Measurements from ENCODE around the gene NOP56. TPM values are rescaled to one million over a fixed set of nuclear protein-coding genes. Genes with fewer than 3 reads are reported as not detected.

NOP56 gene, protein sequence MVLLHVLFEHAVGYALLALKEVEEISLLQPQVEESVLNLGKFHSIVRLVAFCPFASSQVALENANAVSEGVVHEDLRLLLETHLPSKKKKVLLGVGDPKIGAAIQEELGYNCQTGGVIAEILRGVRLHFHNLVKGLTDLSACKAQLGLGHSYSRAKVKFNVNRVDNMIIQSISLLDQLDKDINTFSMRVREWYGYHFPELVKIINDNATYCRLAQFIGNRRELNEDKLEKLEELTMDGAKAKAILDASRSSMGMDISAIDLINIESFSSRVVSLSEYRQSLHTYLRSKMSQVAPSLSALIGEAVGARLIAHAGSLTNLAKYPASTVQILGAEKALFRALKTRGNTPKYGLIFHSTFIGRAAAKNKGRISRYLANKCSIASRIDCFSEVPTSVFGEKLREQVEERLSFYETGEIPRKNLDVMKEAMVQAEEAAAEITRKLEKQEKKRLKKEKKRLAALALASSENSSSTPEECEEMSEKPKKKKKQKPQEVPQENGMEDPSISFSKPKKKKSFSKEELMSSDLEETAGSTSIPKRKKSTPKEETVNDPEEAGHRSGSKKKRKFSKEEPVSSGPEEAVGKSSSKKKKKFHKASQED
- total RNA-seq = 151 and 166 TPM in 2 replicates

DNA sequence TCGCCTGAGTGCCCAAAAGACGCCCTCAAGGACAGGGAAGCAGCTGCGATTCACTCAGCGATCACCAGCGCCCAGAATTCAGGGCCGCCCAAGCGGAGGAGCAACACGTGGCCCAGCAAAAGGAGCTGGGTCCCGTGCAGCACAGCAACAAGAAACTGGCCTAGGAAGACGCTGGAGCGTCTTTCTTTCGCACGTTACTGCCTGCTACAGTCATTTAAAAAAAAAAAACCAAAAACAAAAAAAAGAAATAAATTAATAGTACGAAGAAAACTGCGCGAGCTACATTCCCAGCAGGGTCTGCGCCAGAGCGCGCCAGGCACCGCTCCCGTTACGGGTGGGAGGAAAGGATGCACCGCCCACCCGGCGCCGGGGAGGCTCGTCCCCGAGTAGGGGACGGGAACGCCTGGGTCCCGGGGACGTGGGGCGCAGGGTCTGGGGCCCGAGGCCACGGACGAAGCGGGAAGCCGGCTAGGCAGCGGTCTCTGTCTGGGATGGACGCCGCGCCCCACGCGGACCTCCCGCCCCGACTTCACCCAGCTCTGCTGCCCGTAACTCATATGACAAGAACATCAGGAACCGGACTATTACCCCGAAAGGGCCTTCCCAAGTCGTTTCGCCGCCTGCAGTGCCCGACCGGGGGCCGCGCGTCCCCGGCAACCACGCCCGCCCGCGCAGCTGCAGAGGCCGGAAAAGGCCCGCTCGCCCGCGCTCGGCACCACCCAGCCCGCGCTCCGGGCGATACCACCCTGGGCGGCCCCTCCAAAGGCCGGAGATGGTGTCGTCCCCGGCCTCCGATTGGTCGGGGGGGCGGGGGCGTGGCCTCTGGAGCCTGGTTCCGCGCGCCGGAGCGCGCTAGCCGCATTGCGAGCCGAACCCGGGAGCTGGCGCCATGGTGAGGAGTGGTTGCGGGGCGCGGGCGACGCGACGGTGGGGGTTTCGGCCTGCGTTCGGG lies at the start of gene NOP56:
Gene NOP56 (plus strand): TSS at position 861 of the 952 bp plus-strand sequence. CDS start 29 bp downstream, at position 890.

GRCh38 chr20:2663887-2664719 lies 11.7 kb downstream of the NOP56 start, which contains the start of gene IDH3B:
TSS of gene IDH3B (minus strand) at chr20:2664216. CDS start at chr20:2664188, 28 bp downstream.

GRCh38 chr20:2692036-2692885 lies 39.8 kb downstream of the NOP56 start, which contains the start of gene EBF4:
TSS of gene EBF4 (plus strand) at chr20:2692780. CDS start at chr20:2693646, 866 bp downstream.

Small RNA genes within 50 kb of the gene (small RNA-seq; reads per million reads assigned to genes)
- gene SNORA51 = not detected
- gene SNORD110 = not detected
- gene SNORD56 = not detected
- not detected for gene SNORD57
- not detected for gene SNORD86

Other genes starting within 250 kb of the NOP56 start
- 243 and 259 TPM in 2 replicates for gene SNRPB, start 181.8 kb upstream of the NOP56 start, total RNA-seq
- 7.4 and 8.2 TPM in 2 replicates for gene ZNF343, start 143.7 kb upstream of the NOP56 start, total RNA-seq
- gene TMC2, start 116.1 kb upstream of the NOP56 start, total RNA-seq = not detected in 2 replicates
- gene IDH3B, start 11.6 kb downstream of the NOP56 start, total RNA-seq = 93.9 and 94.4 TPM in 2 replicates
- 0.19 and 0.98 TPM in 2 replicates for gene EBF4, start 40.1 kb downstream of the NOP56 start, total RNA-seq
- 0.19 and 0.33 TPM in 2 replicates for gene CPXM1, start 148.0 kb downstream of the NOP56 start, total RNA-seq
- gene C20orf141, start 162.4 kb downstream of the NOP56 start, total RNA-seq = not detected in 2 replicates
- not detected in 2 replicates for gene TMEM239, start 163.7 kb downstream of the NOP56 start, total RNA-seq
- 16.6 and 19.6 TPM in 2 replicates for gene PCED1A, start 188.0 kb downstream of the NOP56 start, total RNA-seq
- 34.6 and 37.6 TPM in 2 replicates for gene VPS16, start 188.1 kb downstream of the NOP56 start, total RNA-seq
- gene PTPRA, start 220.8 kb downstream of the NOP56 start, total RNA-seq = 52.8 and 53.9 TPM in 2 replicates

Measured in vein endothelial cell (primary cell).